ENCODE data around the gene ANKRD55. TPM values are rescaled to one million over a fixed set of nuclear protein-coding genes. Genes with fewer than 3 reads are reported as not detected.

Gene ANKRD55
- total RNA-seq, 1 donor from 2014 or later: not detected

DNA sequence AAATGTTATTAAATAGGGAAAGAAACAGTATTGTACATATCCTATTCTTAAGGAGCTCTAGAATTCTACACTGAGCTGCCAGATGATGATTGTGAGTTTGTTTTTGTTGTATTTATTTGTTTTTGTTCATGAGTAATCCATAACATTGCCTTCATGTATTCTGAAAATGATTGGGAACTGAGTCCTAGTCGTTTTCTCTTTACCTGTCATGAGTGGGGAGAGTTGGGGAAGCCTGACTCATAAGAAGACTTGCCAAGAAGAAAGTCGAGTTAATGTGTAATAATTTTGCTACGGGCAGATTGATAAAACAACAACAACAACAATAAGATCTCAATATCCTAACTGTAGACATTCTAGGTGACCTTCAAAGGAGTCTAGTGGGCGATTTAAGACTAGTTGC lies 103.8 kb downstream of the ANKRD55 start:
- no peak overlapping the region for H3K4me3 ChIP-seq (ENCODE audit: insufficient read depth, low read depth, low read length)
- H3K36me3 Mint-ChIP-seq (ENCODE audit: low read depth, unreplicated experiment): peaks cover 4% of the 10 kb centered on the region
- H3K36me3 ChIP-seq (ENCODE audit: insufficient read depth, low read length): no peaks in the 10 kb centered on the region
- FAIRE-seq (no peak), DNase-seq (ENCODE audit: low read depth) (no peak)
- no peak overlapping the region for H3K27ac Mint-ChIP-seq (ENCODE audit: unreplicated experiment)
- H3K4me3 Mint-ChIP-seq (ENCODE audit: unreplicated experiment): no peak overlapping the region
- H3K9me3 ChIP-seq (ENCODE audit: insufficient read depth, low read depth, low read length): no peaks in the 10 kb centered on the region
- H3K27ac ChIP-seq (ENCODE audit: low read depth, low read length): no peak overlapping the region
- peaks cover 5% of the 10 kb centered on the region for H3K4me1 Mint-ChIP-seq (ENCODE audit: low read depth, unreplicated experiment)
- H3K27me3 Mint-ChIP-seq (ENCODE audit: low read depth, unreplicated experiment): peaks cover 2% of the 10 kb centered on the region
- H3K9me3 Mint-ChIP-seq (ENCODE audit: unreplicated experiment): peaks cover 3% of the 10 kb centered on the region
- no peaks in the 10 kb centered on the region for H3K27me3 ChIP-seq (ENCODE audit: insufficient read depth, low read length)
- H2AFZ ChIP-seq (ENCODE audit: low read depth, low read length): no peak overlapping the region
- peaks cover 8% of the 10 kb centered on the region for H3K4me1 ChIP-seq (ENCODE audit: insufficient read depth, low read length)
- H3K79me2 ChIP-seq (ENCODE audit: insufficient read depth, low read length): no peaks in the 10 kb centered on the region
- no peaks in the 10 kb centered on the region for H4K20me1 ChIP-seq (ENCODE audit: insufficient read depth, low read length)
- H3K9ac ChIP-seq (ENCODE audit: low read length): no peak overlapping the region
- no peak for TF ChIP-seq EZH2 (IDR thresholded peaks at IDR 0.05; ENCODE audit: insufficient read depth, low read length)
- TF ChIP-seq, protein P1, sequence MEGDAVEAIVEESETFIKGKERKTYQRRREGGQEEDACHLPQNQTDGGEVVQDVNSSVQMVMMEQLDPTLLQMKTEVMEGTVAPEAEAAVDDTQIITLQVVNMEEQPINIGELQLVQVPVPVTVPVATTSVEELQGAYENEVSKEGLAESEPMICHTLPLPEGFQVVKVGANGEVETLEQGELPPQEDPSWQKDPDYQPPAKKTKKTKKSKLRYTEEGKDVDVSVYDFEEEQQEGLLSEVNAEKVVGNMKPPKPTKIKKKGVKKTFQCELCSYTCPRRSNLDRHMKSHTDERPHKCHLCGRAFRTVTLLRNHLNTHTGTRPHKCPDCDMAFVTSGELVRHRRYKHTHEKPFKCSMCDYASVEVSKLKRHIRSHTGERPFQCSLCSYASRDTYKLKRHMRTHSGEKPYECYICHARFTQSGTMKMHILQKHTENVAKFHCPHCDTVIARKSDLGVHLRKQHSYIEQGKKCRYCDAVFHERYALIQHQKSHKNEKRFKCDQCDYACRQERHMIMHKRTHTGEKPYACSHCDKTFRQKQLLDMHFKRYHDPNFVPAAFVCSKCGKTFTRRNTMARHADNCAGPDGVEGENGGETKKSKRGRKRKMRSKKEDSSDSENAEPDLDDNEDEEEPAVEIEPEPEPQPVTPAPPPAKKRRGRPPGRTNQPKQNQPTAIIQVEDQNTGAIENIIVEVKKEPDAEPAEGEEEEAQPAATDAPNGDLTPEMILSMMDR (IDR thresholded peaks at IDR 0.05; ENCODE audit: insufficient read depth, low read depth, low read length): no peak
- H3K4me2 ChIP-seq (ENCODE audit: low read length): no peak overlapping the region

DNA sequence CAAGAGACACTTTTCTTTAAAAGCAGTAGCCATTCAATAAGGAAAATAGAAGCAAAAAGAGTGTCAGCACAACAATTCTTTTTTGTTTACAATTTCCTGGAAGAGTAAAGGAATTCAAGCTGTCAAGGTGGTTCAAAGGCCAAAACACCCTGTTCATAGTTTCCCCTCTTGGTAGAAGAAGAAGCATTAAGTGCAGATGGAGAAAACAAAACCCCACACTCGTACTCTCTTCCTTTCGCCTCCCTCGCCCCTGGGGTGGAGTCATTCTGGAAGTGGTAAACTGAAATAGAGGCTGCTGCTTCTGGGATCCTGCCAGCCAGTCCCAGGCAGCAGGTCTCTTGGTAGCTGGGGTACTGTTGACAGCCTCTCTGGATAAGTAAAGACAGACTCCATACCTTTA lies 105.0 kb downstream of the ANKRD55 start:
- peaks cover 3% of the 10 kb centered on the region for H3K9me3 Mint-ChIP-seq (ENCODE audit: unreplicated experiment)
- DNase-seq (ENCODE audit: low read depth) (no peak), FAIRE-seq (no peak)
- H3K4me3 ChIP-seq (ENCODE audit: insufficient read depth, low read depth, low read length): no peak overlapping the region
- H3K36me3 ChIP-seq (ENCODE audit: insufficient read depth, low read length): no peaks in the 10 kb centered on the region
- no peaks in the 10 kb centered on the region for H3K79me2 ChIP-seq (ENCODE audit: insufficient read depth, low read length)
- no peak overlapping the region for H3K27ac ChIP-seq (ENCODE audit: low read depth, low read length)
- H3K4me2 ChIP-seq (ENCODE audit: low read length): no peak overlapping the region
- H3K4me3 Mint-ChIP-seq (ENCODE audit: unreplicated experiment): no peak overlapping the region
- no peak overlapping the region for H3K9ac ChIP-seq (ENCODE audit: low read length)
- H3K27ac Mint-ChIP-seq (ENCODE audit: unreplicated experiment): no peak overlapping the region
- peaks cover 12% of the 10 kb centered on the region for H3K4me1 ChIP-seq (ENCODE audit: insufficient read depth, low read length)
- no peak for TF ChIP-seq EZH2 (IDR thresholded peaks at IDR 0.05; ENCODE audit: insufficient read depth, low read length)
- TF ChIP-seq, protein P1 (IDR thresholded peaks at IDR 0.05; ENCODE audit: insufficient read depth, low read depth, low read length): no peak
- no peaks in the 10 kb centered on the region for H3K27me3 ChIP-seq (ENCODE audit: insufficient read depth, low read length)
- H2AFZ ChIP-seq (ENCODE audit: low read depth, low read length): no peak overlapping the region
- peaks cover 4% of the 10 kb centered on the region for H3K36me3 Mint-ChIP-seq (ENCODE audit: low read depth, unreplicated experiment)
- peaks cover 16% of the 10 kb centered on the region for H3K4me1 Mint-ChIP-seq (ENCODE audit: low read depth, unreplicated experiment)
- H3K9me3 ChIP-seq (ENCODE audit: insufficient read depth, low read depth, low read length): no peaks in the 10 kb centered on the region
- H3K27me3 Mint-ChIP-seq (ENCODE audit: low read depth, unreplicated experiment): peaks cover 2% of the 10 kb centered on the region
- no peaks in the 10 kb centered on the region for H4K20me1 ChIP-seq (ENCODE audit: insufficient read depth, low read length)

DNA sequence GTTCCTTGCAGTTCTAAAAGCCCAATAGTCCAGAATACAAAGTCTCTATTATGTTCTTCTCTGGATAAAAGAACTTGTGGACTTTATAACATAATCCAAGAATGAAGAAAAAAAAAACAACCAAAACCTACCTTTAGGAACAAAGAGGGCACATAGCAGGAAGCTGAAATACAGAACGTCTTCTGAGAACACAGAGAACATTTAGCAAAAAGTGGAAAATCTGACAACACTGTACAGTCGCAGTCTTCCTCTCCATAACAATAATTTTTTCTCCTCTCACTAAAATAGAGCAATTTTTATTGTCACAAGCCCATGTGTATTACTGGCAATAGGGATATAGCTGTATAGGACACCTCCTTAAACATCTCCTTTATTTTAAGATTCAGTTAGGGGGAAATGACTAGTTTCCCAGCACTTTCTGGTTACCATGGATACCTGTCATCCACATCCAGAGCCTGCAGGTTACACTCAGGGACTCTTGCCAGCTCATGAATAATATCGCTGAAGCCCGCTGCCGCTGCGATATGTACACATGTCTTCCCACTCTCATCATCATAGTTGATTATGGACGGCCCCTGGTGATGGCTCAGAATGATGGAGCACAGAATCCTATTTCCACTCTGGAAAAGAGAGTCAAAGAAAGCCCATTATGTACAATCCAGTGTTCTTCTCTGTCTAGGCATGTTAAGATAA lies 106.5 kb downstream of the ANKRD55 start:
- FAIRE-seq (no peak), DNase-seq (ENCODE audit: low read depth) (peak; percentile 67)
- Histone ChIP-seq H4K20me1 (ENCODE audit: insufficient read depth, low read length) (no peaks in the 10 kb centered on the region), H3K27ac (ENCODE audit: low read depth, low read length) (no peak overlapping the region), H3K27me3 (ENCODE audit: insufficient read depth, low read length) (no peaks in the 10 kb centered on the region), H3K36me3 (ENCODE audit: insufficient read depth, low read length) (no peaks in the 10 kb centered on the region), H3K79me2 (ENCODE audit: insufficient read depth, low read length) (no peaks in the 10 kb centered on the region), H3K9me3 (ENCODE audit: insufficient read depth, low read depth, low read length) (no peaks in the 10 kb centered on the region), H2AFZ (ENCODE audit: low read depth, low read length) (no peak overlapping the region), H3K4me3 (ENCODE audit: insufficient read depth, low read depth, low read length) (no peak overlapping the region), H3K4me1 (ENCODE audit: insufficient read depth, low read length) (peaks cover 17% of the 10 kb centered on the region), H3K9ac (ENCODE audit: low read length) (peak overlapping the region; percentile 6), H3K4me2 (ENCODE audit: low read length) (peak overlapping the region; percentile 16)
- Mint-ChIP-seq H3K36me3 (ENCODE audit: low read depth, unreplicated experiment) (peaks cover 4% of the 10 kb centered on the region), H3K27me3 (ENCODE audit: low read depth, unreplicated experiment) (peaks cover 2% of the 10 kb centered on the region), H3K27ac (ENCODE audit: unreplicated experiment) (peak overlapping the region; percentile 4), H3K4me1 (ENCODE audit: low read depth, unreplicated experiment) (peaks cover 20% of the 10 kb centered on the region), H3K9me3 (ENCODE audit: unreplicated experiment) (peaks cover 3% of the 10 kb centered on the region), H3K4me3 (ENCODE audit: unreplicated experiment) (no peak overlapping the region)
- TF ChIP-seq, protein P1 (IDR thresholded peaks at IDR 0.05; ENCODE audit: insufficient read depth, low read depth, low read length): no peak
- no peak for TF ChIP-seq EZH2 (IDR thresholded peaks at IDR 0.05; ENCODE audit: insufficient read depth, low read length)
